GM19397 (cell line): ENCODE results near the gene SLC1A7.

ENCODE experiments used
- ATAC-seq: cut with Tn5 transposase; IDR thresholded peaks from one replicate; pipeline ENCODE4 v1.9.1; 2021; ENCODE audit warnings: mild to moderate bottlenecking, moderate library complexity; ENCODE audit not compliant: unreplicated experiment

SLC1A7 gene

GRCh38 chr1:53092659-53093450 is 49.6 kb downstream of the SLC1A7 start:
- no peak for ATAC-seq

- no peak for ATAC-seq
Observed at GRCh38 chr1:53091841-53092645, 50.4 kb downstream of the SLC1A7 start.

- no peak for ATAC-seq
Observed at GRCh38 chr1:53090227-53091147, 52.0 kb downstream of the SLC1A7 start.

GRCh38 chr1:53089478-53090226 is 52.8 kb downstream of the SLC1A7 start:
- no peak for ATAC-seq

- no peak for ATAC-seq
Observed at GRCh38 chr1:53088616-53089300, 53.7 kb downstream of the SLC1A7 start.

GRCh38 chr1:53087332-53088285 is 54.8 kb downstream of the SLC1A7 start:
- no peak for ATAC-seq

GRCh38 chr1:53086491-53087070 is 55.9 kb downstream of the SLC1A7 start:
- no peak for ATAC-seq

GRCh38 chr1:53085405-53085804 is 57.0 kb downstream of the SLC1A7 start:
- ATAC-seq = no peak

GRCh38 chr1:53084589-53084971 is 57.9 kb downstream of the SLC1A7 start:
- ATAC-seq = no peak

GRCh38 chr1:53083636-53084588 is 58.5 kb downstream of the SLC1A7 start:
- ATAC-seq = no peak

- no peak for ATAC-seq
Observed at GRCh38 chr1:53082826-53083455, 59.5 kb downstream of the SLC1A7 start.

GRCh38 chr1:53081384-53082066 is 60.9 kb downstream of the SLC1A7 start:
- ATAC-seq = no peak

GRCh38 chr1:53080769-53081168 is 61.7 kb downstream of the SLC1A7 start:
- no peak for ATAC-seq

GRCh38 chr1:53080041-53080440 is 62.4 kb downstream of the SLC1A7 start:
- ATAC-seq = no peak

- ATAC-seq = no peak
Observed at GRCh38 chr1:53079251-53079650, 63.2 kb downstream of the SLC1A7 start.
